ENCODE measurements around the gene ANTXRL. TPM values are rescaled to one million over a fixed set of nuclear protein-coding genes. Genes with fewer than 3 reads are reported as not detected.
A peak's percentile ranks its signal among the peaks of the same experiment; 100 is the strongest.
"Not testable (repeated sequence)": the region's sequence is repeated elsewhere in the genome, so short reads cannot be mapped to it uniquely, and the experiment has no call there.

Gene ANTXRL
- total RNA-seq, 1 donor from 2014 or later: not detected

- TF ChIP-seq, protein P1, sequence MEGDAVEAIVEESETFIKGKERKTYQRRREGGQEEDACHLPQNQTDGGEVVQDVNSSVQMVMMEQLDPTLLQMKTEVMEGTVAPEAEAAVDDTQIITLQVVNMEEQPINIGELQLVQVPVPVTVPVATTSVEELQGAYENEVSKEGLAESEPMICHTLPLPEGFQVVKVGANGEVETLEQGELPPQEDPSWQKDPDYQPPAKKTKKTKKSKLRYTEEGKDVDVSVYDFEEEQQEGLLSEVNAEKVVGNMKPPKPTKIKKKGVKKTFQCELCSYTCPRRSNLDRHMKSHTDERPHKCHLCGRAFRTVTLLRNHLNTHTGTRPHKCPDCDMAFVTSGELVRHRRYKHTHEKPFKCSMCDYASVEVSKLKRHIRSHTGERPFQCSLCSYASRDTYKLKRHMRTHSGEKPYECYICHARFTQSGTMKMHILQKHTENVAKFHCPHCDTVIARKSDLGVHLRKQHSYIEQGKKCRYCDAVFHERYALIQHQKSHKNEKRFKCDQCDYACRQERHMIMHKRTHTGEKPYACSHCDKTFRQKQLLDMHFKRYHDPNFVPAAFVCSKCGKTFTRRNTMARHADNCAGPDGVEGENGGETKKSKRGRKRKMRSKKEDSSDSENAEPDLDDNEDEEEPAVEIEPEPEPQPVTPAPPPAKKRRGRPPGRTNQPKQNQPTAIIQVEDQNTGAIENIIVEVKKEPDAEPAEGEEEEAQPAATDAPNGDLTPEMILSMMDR (IDR thresholded peaks at IDR 0.05): no peak
- intact Hi-C loops (cut with DNase I): no loop called here
- H3K27ac ChIP-seq: no peak overlapping the region
Observed at GRCh38 chr10:46267132-46267985, 19.4 kb upstream of the ANTXRL start.

GRCh38 chr10:46268076-46268881 is 18.5 kb upstream of the ANTXRL start:
- H3K4me1 ChIP-seq: no peaks in the 10 kb centered on the region
- H3K27me3 ChIP-seq (ENCODE audit: low read depth): no peaks in the 10 kb centered on the region
- H3K36me3 ChIP-seq: no peaks in the 10 kb centered on the region
- DNase-seq (no peak), ATAC-seq (peak; percentile 14 to 37)
- H3K9me3 ChIP-seq: no peaks in the 10 kb centered on the region
- H3K27ac ChIP-seq: no peak overlapping the region
- TF ChIP-seq, protein P1 (IDR thresholded peaks at IDR 0.05): no peak
- intact Hi-C loops (cut with DNase I): no loop called here
- H3K4me3 ChIP-seq: peak overlapping the region; percentile 8

More at GRCh38 chr10:46267132-46267985, 19.4 kb upstream of the ANTXRL start:
- Histone ChIP-seq H3K4me3 (no peak overlapping the region), H3K36me3 (no peaks in the 10 kb centered on the region), H3K9me3 (no peaks in the 10 kb centered on the region), H3K4me1 (no peaks in the 10 kb centered on the region), H3K27me3 (ENCODE audit: low read depth) (no peaks in the 10 kb centered on the region)
- ATAC-seq (no peak), DNase-seq (no peak)

DNA sequence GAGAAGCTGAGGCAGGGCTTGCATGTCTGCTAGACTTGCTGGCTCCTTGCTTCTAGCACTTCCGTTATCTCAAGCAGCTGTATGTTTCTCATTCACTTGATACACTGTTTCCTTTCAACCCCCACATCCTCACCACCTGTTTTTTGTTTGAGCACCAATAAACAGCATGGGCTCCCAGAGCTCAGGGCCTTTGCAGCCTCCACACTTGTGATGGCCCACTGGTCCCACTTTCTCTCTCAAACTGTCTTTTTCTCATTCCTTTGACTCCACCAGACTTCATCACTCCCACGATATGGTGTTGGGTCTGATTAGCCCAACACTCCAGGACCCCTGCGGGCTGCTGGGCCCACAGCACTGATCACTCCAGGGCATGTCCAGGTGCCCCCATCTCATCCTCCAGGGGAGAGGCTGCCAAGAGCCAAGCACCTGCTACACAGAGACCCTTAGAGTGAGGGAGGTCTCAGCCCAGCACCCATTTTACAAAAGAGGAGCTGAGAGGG is 17.2 kb upstream of the ANTXRL start:
- ATAC-seq; DNase-seq; intact Hi-C loops (cut with DNase I): not testable (repeated sequence)

DNA sequence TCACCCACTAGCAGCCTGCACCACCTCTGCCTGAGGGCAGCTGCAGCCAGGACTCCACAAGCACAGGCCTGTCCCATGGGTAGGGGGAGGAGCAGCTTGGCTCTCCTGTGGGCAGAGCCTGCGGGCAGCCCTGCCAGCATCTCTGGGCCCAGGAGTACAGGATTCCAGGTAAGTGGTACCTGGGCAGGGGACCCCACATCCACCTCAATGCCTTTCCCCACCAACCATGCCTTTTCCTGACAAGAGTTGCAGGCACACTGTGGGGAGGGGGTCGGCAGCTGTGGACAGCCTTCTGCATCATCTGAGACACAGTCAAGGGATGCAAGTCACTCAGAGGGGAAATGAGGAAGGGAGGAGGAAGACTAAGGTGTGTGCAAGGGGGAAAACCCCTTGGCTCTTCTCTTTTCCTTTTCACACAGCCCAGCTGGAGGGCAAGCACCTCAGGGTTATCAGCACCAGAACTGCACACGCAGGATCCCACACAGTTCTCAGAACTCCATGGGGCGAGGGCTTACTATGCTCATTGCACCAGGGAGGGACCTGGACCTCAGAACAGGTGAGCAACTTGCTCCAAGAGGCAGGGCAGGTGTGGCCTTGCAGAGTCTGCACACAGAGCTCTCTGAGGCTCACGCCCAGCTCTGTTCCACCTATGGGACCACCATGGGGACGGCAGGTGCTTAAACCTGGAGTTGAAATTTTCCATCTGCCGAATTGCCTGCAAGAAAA is 16.5 kb upstream of the ANTXRL start:
- Histone ChIP-seq H3K9me3 (no peaks in the 10 kb centered on the region), H3K36me3 (no peaks in the 10 kb centered on the region), H3K27ac (no peak overlapping the region), H3K4me1 (no peaks in the 10 kb centered on the region), H3K27me3 (ENCODE audit: low read depth) (no peaks in the 10 kb centered on the region), H3K4me3 (no peak overlapping the region)
- ATAC-seq (no peak), DNase-seq (no peak)
- TF ChIP-seq, protein P1 (IDR thresholded peaks at IDR 0.05): no peak
- intact Hi-C loops (cut with DNase I): no loop called here

More for the DNA sequence above, 17.2 kb upstream of the ANTXRL start:
- not testable (repeated sequence) for H3K27me3 ChIP-seq (ENCODE audit: low read depth); H3K9me3 ChIP-seq; H3K4me1 ChIP-seq; H3K36me3 ChIP-seq; H3K27ac ChIP-seq; H3K4me3 ChIP-seq

- intact Hi-C loops (cut with DNase I); H3K9me3 ChIP-seq; H3K4me3 ChIP-seq; ATAC-seq; H3K27ac ChIP-seq; H3K4me1 ChIP-seq; H3K36me3 ChIP-seq; H3K27me3 ChIP-seq (ENCODE audit: low read depth); DNase-seq: not testable (repeated sequence)
Observed at GRCh38 chr10:46270963-46271530, 15.8 kb upstream of the ANTXRL start.

DNA sequence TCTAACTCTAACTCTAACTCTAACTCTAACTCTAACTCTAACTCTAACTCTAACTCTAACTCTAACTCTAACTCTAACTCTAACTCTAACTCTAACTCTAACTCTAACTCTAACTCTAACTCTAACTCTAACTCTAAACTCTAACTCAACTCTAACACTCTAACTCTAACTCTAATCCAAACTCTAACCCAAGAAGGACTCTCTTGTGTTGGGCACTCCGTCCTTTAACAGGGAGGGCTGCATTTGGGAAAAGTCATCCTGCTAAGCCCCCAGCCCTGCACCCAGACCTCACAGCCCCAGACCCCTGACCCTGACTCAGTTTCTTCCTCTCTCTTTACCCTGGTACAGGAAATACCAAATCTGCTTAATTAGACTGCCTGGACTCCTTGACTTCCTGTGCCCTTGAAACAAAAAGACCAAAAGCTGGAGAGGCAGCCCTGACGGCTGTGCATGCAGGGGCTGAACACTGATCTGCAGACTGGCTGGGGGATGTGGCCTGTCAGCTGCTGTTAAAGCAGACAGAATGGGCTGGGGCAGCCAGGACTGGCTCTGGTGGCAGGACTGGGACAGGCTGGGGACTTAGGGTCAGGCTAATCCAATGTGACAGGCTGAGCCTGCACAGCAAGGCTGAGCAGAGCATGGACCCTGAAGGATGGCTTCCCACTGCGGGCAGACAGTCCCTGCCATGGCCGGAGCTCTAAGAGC is 14.8 kb upstream of the ANTXRL start:
- intact Hi-C loops (cut with DNase I); H3K4me1 ChIP-seq; H3K27ac ChIP-seq; H3K9me3 ChIP-seq; H3K4me3 ChIP-seq; H3K27me3 ChIP-seq (ENCODE audit: low read depth); ATAC-seq; DNase-seq; H3K36me3 ChIP-seq: not testable (repeated sequence)
